T follicular helper cell (primary cell): ENCODE results near the gene SHROOM2.
"Not testable (repeated sequence)": the region's sequence is repeated elsewhere in the genome, so short reads cannot be mapped to it uniquely, and the experiment has no call there.

Experiments
- DNase-seq: peaks from one replicate; pipeline ENCODE4 v3.0.0-alpha.2; 2020; ENCODE audit warnings: low read depth

The SHROOM2 gene

DNA sequence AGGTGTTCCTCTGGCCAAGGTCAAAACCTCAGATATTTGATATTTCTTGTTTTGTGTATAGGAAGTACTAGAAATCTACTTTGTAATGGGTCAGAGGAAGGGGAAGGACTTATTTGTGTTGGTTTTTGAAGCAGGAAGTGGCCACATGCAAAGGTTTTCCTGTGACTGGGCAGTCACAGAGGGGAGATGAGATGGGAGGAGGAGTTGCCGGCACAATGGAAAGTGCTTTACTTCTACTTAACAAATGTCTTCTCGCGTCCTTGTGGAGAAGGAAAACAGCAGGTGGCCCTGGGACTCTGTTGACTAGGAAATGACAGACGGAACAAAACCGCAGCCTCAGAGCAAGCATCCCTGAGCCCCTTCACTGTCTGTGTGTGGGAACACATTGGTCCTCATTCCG lies 46.6 kb downstream of the SHROOM2 start:
- DNase-seq: no peak

DNA sequence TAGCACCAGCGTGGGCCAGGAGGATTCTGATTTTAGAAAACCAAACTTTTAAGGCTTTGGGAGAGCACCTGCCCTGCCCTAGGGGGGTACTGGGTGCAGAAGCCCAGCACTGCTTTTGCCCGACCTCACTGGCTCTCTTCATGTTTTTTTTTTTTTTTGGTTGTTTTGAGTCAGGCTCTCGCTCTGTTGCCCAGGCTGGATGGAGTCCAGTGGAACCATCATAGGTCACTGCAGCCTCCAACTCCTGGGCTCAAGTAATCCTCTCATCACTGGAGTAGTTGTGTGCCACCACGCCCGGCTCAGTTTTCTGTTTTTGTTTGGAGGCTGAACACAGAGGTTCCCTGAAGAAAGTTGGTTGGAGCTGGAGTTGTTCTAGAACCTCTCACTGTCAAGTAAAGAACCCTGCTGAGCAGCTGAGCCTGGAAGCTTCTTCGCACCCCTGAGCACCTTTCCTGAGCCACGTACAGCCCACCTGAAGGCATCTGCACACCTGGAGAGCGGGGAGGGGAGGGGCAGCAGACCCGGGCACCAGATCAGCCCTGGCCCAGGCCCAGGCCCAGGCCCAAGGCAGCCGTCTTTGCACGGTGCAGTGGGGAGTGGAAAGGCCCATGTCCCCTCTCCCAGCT lies 49.5 kb downstream of the SHROOM2 start:
- no peak for DNase-seq

DNA sequence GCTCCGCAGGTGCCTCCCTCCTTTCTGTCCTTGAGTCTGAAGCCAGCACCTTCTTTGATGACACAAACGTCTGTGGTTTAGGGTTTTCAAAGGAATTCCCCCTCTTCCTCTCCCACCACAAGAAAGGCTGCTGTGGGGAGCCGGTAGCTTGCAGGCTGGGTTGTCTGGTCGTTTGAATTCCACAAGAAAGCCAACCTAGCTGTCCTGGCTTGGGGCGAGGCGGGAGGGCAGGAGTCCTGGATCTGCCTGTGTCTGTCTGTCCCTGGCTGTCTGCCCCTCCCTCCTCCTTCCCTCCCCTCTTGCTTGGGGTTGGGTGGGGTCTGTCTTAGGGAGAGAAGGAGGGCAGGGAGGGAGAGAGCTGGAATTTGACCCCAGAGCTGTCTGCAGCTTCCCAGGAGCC lies 56.3 kb downstream of the SHROOM2 start:
- no peak for DNase-seq

DNA sequence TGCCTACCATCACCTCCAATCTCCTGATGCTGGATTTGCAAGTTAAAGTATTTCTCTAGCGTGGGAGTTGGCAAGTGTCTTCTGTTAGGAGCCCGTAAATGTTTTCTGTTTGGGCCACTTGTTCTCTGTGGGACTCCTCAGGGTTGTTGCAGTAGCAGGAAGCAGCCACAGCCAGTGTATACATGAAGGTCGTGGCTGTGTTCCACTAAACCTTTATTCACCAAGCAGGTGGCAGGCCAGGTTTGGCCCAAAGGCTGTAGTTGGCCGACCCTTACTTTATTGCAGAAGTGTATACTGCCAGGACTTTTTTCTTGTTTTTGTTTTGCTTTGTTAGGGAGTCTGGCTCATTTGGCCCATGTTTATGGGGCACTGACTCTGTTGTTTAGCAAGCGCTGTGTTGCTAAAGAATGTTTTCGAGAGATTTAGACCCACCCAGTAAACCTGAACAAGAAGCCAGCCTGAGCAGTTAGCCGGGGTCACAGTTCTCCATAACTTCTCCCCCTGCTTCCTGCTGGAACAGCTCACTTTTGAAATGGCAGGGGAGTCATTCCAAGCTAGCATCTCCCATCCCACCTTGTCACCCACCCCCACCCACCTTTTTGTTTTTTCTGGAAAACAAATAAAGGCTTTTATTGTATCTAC lies 58.8 kb downstream of the SHROOM2 start:
- DNase-seq: no peak

DNA sequence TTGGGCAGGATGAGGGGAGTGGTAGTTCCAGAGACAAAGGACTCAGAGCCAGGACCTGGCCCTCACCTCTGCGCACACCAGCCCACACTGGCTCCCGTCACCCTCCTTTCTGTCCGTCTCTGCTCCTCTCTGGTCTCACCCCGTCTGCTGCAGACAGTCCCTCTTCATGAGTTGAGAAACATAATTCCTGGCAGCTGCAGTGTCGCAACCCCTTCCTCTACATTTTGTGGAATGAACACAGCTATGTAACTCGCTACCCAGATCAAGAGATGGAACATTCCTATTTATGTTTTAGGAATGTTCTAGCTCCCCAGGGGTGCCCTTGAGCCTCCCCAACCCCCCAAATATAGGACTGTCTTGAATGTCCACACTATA lies 59.3 kb downstream of the SHROOM2 start:
- no peak for DNase-seq

DNA sequence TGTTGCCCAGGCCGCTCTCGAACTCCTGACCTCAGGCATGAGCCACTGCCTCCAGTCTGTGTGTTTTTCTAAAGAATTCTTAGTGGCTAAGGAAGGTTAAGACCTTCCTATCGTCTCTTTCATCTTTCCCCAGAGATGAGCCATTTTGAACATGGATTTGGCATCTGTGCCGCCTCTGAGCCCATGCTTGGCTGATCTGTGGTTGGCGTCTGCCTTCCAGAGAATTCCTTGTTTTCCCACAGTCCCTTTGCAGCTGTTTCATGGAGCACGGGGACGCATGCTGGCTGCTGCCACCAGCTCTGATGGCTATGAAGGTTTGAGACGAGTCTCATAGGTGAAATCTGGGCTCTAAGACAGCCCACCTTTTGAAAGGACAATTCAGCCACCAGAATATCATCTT lies 60.4 kb downstream of the SHROOM2 start:
- DNase-seq: no peak

DNA sequence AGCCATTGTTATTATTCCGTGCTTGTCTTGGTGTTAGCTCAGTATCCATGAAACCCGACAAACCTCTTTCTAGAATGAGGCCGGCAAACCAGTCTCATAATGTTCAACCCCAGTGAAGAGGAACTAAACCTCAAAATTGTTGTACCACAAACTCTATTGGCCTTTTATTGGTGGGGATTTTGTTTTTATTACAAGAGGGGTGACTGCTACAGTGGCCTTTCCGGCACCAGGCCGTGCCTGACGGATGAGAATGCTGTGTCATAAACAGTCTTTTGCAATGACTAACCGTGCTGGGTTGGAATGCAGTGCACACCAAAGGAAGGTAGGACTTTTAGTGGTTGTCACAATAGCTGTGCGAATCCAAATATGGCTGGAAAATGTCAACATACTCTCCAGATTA lies 60.8 kb downstream of the SHROOM2 start:
- no peak for DNase-seq

DNA sequence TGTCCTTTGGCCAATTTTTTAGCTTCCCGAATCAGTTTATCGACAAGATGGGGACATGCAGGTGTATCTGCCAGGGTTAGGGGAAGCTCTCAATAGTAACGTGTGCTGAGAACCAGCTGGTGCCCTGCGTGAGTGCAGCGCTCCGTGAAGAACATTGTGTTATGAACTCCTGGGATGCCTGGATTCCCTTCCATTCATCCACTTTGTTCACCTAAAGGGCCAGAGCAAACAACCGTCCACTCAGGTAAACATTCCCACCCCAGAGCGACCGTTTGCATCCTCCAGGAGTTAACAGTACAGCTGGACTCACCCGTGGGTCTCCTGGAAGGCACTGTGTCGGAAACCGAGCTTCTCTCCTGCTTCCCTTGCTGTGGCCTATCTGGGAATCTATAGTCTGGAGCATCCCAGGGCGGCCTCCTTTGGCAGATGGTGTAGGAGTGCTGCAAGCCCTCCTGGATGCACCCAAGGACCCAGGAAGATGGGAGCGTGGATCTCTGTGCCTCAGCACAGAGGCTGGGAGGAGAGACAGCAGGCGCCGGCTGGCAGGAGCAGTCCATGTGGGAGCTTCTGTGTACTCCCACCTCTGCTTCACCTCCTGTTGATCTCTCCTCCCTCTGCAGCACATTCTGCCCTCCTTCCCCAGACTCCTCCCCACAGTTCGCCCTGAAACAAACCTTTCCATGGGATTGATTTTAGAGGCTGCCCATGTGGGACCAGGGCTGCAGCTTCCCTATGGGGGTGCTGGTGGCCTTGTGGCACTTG lies 62.7 kb downstream of the SHROOM2 start:
- no peak for DNase-seq

DNA sequence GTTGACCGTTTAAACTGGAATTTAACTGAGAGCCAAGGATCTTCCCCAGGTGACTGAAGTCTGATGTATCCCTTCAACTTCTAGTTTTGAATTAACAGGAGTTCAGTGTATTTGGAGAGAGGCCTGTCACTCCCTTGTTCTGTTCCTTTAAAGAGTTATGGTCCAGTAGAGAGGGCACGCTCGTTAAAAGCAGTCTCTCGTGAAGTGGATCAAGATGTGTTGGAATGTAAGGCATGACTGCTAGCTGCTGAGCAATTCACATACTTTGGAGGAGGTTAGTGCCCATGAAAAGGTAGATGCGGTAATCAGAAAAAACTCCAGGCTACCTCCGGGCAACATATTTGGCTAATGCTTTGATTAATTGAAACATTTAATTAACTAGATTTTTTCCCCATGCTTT lies 65.7 kb downstream of the SHROOM2 start:
- DNase-seq: no peak

DNA sequence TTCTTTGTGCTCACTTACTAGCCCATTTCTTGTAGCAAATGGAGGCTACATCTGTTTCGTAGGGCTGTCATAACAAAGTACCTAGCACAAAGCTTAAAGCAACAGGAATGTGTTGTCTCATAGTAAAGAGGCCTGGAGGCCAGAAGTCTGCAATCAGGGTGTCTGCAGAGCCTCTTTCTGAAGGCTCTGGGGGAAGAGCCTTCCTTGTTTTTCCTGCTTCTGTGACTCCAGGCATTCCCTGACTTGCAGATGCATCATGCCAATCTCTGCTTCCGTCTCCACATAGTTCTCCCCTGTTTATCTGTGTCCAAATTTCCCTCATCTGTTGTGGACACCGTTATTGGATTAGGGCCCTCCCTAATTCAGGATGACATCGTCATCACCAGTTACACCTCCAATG lies 67.1 kb downstream of the SHROOM2 start:
- DNase-seq: no peak

DNA sequence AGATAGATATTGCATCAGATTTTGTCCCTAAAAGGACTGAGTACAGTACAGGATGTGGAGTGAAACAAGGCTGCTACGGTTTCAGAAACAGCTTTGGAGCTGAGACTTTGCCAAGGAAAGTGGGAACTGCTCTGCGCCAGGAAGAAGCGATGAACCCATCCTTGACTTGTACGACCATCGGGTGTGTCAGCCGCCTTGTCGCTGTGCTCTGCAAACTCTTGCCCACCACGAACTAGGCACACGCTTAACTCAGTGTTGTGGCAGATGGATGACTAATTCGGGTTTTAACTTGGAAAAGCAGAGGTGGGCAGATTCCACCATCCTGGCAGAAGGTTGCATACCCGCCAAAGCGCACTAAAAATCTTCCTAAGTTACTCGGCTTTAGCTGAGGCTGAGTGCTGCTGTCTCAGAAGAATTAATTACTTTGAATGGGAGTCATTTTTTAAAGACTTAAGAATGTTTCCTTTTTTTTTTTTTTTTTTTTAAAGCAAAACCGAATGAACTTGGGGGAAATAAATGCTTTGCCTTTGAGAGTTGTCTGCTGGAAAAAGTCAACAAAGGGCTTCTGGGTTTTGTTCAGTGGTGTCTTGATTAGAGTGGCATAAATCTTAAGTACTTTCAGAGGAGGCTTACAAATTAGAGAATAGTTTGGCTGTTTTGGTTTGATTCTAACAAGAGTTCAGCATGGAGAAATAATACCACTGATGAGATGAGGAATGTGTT lies 69.5 kb downstream of the SHROOM2 start:
- DNase-seq: no peak

DNA sequence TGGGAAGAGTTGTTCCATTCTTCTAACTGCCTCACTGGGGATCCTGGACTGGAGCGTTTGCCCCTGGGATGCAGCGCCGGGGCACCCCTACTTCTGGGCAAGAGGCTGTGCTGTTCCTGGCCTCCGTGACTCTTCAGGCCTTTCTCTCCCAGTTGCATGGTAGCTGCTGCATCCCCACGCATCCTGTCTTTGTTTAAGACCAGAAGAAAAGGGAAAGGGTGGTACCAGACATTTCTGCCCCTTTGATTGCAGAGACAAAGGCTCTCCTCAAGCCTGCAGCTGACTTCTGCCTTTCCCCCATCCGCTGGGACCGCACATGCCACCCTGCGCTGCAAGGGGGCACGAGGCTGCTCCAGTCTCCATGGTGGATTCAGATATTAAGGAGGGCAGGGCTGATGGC lies 70.4 kb downstream of the SHROOM2 start:
- DNase-seq: no peak

DNA sequence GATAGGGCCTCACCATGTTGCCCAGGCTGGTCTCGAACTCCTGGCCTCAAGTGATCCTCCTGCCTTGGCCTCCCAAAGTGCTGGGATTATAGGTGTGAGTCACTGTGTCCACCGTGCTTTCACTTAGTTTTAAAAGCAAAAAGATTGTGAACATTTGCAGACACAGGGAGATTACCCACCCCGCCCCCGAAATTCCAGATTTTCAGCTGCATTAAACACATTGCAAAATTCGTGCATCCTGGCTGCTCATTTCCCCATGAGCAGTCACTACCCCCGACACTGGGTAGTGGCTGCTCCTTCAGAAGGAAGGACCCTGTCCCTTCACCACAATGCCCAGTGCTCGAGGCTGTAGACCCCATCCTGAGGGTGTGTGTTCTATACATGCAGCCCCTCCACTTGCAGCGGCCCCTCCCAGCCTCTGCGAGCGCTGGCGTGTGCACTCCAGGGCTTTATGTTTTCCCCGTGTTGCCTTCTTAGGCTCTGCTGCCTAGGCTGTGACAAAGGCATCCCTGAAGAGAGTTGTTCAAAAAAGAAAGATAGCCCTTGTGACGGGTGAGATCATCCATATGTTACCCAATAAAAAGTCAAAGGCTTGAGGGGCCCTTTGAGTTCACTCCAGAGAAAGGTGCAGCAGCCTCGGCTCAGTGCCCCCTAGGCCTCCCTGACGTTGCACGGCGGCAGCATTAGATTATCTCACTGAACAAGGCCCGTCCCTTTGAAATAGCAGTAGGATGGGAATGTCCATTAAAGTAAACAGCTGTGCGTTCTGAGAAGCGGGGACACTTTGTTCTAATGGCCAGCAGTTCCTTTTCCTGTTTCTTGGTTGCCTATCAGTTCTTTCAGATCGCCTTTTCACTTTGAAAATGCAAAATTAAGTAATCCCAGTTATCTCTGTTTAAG lies 71.6 kb downstream of the SHROOM2 start:
- no peak for DNase-seq

DNA sequence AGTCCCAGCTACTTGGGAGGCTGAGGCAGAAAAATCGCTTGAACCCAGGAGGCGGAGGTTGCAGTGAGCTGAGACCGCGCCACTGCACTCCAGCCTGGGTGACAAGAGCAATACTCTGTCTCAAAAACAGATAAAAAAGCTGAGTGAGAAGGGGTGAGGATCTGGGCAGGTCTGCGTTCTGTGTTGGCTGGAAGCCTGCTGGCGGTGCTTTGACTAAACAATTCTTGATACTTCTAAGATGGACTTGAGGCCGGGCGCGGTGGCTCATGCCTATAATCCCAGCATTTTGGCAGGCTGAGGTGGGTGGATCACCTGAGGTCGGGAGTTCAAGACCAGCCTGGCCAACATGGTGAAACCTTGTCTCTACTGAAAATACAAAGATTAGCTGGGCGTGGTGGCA lies 72.5 kb downstream of the SHROOM2 start:
- not testable (repeated sequence) for DNase-seq

DNA sequence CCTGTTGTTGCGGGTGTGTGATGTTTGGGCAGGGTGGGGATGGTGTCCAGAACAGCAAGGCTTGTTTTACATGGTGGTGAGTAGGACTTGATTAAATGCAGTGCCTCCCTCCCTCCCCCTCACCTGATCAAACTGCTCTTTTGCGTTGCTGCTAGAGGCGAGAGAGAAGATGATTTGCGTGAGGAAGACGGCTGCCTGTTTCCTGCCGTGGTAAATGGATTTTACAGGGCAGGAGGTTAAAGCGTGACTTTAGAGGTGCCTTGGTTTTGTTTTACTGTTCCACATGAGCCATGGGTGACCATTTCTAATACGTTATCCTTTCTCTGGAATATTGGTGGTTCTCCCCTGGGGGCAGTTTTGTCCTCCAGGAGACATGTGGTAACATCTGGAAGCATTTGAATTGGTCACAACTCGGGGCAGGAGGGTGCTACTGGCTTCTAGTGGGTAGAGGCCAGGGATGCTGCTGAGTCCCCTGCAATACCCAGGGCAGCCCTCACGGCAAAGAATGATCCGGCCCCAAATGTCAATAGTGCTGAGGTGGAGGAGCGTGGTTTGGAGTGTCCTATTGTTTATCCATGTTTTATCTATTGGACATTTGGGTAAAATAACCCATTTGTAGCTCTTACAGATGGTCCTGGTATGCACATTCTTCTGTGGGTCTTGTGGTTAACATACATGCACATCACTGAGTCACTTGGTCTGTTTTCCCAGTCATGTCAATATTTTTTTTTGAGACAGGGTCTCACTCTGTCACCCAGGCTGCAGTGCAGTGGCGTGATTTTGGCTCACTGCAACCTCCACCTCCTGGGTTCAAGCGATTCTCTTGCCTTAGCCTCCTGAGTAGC lies 73.7 kb downstream of the SHROOM2 start:
- DNase-seq: no peak

DNA sequence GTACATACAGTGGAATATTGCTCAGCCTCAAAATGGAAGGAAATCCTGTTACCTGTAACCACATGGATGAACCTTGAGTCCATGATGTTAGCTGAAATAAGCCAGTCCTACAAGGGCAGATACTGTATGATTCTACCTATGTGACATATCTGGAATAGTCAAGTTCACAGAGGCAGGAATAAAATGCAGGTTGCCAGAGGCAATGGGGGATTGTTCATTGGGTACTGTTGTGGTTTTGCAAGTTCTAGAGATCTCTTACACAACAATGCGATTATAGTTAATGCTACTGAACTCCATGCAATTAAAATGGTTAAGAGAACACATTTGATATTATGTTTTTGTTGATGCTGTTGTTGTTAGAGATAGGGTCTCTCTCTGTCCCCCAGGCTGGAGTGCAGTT lies 74.6 kb downstream of the SHROOM2 start:
- no peak for DNase-seq

DNA sequence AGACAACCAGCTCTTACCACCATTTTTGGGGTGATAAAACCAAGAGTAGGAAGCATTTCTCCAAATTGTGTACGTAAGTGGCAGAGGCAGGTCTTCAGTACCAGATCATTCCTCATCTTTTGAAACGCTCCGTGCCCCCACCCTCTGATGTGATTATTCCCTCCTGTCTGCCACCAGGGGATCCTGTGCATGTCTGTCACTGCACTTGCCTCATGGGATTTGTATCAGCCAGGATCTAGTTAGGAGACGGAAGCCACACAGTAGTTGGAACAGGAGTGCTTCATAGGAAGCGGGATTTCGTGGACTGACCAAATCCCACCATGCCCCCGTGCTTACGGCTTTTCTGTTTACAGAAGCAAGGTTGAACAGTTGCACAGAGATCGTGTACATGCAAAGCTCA lies 75.5 kb downstream of the SHROOM2 start:
- DNase-seq: no peak

DNA sequence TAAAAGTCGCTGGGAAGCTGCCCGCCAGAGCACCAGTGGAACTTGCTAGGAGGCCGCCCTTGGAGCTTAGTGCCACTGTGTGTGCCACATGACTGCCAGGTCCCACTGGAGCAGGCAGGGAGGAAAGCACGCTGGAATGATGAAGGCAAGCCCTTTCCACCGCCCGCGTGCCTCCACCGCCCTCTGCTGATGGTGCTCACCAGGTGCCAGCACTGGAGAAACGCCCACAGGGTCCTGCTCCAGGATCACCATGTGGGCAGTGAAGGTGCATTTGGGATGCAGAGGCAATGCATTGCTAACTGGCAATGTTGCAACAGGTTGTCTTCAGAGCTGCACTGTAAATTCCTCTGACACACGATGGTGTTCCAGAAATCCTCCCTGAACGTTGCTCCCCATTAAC lies 76.3 kb downstream of the SHROOM2 start:
- no peak for DNase-seq

DNA sequence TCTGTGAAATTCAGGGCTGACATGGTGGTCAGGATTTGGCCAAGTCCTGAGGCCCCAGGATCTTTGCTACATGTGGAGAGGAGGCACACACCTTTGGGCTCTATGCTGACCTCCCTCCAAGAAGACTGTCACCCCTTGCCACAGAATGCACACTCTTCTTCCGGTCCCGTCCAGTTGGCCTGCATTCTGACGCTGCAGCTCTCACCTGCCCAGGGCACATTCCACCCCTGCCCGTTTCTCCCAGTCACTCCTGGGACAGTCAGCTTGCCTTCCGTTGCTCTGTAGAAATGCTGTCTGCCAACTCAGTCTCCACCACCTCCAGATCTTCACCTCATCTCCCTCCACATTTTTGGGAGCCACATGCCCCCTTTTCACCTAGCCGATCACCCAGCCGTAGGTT lies 76.7 kb downstream of the SHROOM2 start:
- DNase-seq: no peak

DNA sequence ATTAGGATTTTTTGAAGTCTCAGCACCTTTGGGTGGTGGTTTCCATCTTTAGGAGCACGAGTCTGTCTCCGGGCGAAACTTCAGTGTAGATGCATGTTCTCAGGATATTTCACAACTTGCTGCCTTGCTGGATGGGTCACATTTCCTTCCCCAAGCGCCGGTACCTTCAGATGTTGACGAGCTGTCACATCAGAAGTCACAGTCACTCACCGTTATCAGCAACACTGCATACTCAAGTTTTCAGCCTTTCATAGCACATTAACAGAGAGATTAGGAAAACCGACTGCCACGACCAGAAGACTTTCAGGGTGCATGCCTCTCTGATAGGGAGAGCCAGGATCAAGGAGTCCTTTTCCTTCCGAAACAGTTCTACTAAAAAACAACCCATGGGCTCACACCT lies 77.8 kb downstream of the SHROOM2 start:
- no peak for DNase-seq
